ENCODE measurements around the gene ARTN.

GRCh38 chr1:43947061-43947873 lies 13.7 kb downstream of the ARTN start:
- TF ChIP-seq CTCF (conservative IDR thresholded peaks at IDR 0.05) (no peak), EZH2 (IDR thresholded peaks at IDR 0.05; ENCODE audit: low read depth) (no peak)
